Spleen (tissue), 11 donors: ENCODE results near the gene RNF123. TPM values are rescaled to one million over a fixed set of nuclear protein-coding genes. Genes with fewer than 3 reads are reported as not detected.

Source experiments
- DNase-seq: peaks from one replicate; pipeline ENCODE4 v3.0.0-alpha.2; 2020
- H3K27ac ChIP-seq, 8 donors: fragments of 200-600 bp; sonication (generic) in 7 of 8; 1 replicate in 4 of 8; 2 replicates in 4 of 8; pipeline versions ENCODE4 v1.5.0 to v1.8.0; 2016 to 2021; ENCODE audit warnings: inconsistent platforms in 4 of 8, mild to moderate bottlenecking in 4 of 8, moderate library complexity in 1 of 8
- H3K27me3 ChIP-seq, 7 donors: fragments of 200-600 bp; sonication (generic) in 6 of 7; replicated peaks in 1 of 7; 1 replicate in 4 of 7; 2 replicates in 3 of 7; pipeline versions ENCODE4 v1.5.0 to v1.8.0; 2016 to 2021; ENCODE audit warnings: inconsistent platforms in 3 of 7, mild to moderate bottlenecking in 1 of 7
- H3K36me3 ChIP-seq, 6 donors: fragments of 200-600 bp; sonication (generic) in 5 of 6; 1 replicate in 4 of 6; 2 replicates in 2 of 6; pipeline versions ENCODE4 v1.5.0 to v1.8.0; 2016 to 2021; ENCODE audit warnings: inconsistent platforms in 2 of 6
- H3K4me1 ChIP-seq, 6 donors: fragments of 200-600 bp; sonication (generic) in 5 of 6; 1 replicate in 3 of 6; 2 replicates in 3 of 6; pipeline versions ENCODE4 v1.5.0 to v1.8.0; 2016 to 2021; ENCODE audit warnings: inconsistent platforms in 3 of 6
- H3K4me3 ChIP-seq, 8 donors: fragments of 200-600 bp; sonication (generic) in 7 of 8; 1 replicate in 4 of 8; 2 replicates in 4 of 8; pipeline versions ENCODE4 v1.5.0 to v1.8.0; 2016 to 2021; ENCODE audit warnings: inconsistent platforms in 4 of 8, mild to moderate bottlenecking in 4 of 8, moderate library complexity in 2 of 8
- H3K9me3 ChIP-seq, 8 donors: fragments of 200-600 bp; sonication (generic) in 7 of 8; 1 replicate in 4 of 8; 2 replicates in 4 of 8; pipeline versions ENCODE4 v1.5.0 to v1.8.0; 2016 to 2021; ENCODE audit warnings: inconsistent platforms in 4 of 8
- POLR2A ChIP-seq, 3 donors: fragments of 450-650 bp; IDR thresholded peaks; one replicate each; pipeline ENCODE4 v1.5.1; 2017; ENCODE audit warnings: antibody characterized with exemption in 3 of 3, mild to moderate bottlenecking in 1 of 3
- POLR2AphosphoS5 ChIP-seq, 3 donors: sonication (generic); formaldehyde crosslinking; IDR thresholded peaks; one replicate each; pipeline ENCODE4 v1.5.1; 2017; ENCODE audit warnings: antibody characterized with exemption in 3 of 3
- WGBS, 5 donors: extraction: QIAGEN DNeasy Blood & Tissue Kit in 3 of 5; methylation state at CpG; one replicate each; pipeline versions ENCODE4 v1.1.5 to v1.1.7; 2013 to 2018; 5-methylcytosine and 5-hydroxymethylcytosine counted together
- intact Hi-C: fragments of 100-400 bp; cut with DNase I; formaldehyde crosslinking; loops from one replicate; pipeline ENCODE4 v1.15.0; 2023; ENCODE audit warnings: low total_unique reads
- polyA plus RNA-seq, 3 donors: library from polyadenylated mRNA; stranded (reverse); fragments of 200-250 nt; gene quantifications; one replicate each; pipeline ENCODE4 v1.2.1, GENCODE V29; 2013
- total RNA-seq, 7 donors: library from RNA; depleted of rRNA in 3 of 7; stranded (reverse); fragments of >200 nt in 3 of 7; fragmentation: NEBNext Ultra II Directional in 4 of 7; extraction: Animal tissue kit (Norgen Biotek cat#: 25700) in 4 of 7; gene quantifications; one replicate each; pipeline versions ENCODE4 v1.1.0 to v1.2.1, GENCODE V29; 2016 to 2021
- TF ChIP-seq, protein P1 (sequence below), 11 experiments: fragments of 200-600 bp in 7 of 11; fragments of 450-650 bp in 4 of 11; sonication (generic) in 4 of 11; IDR thresholded peaks in 8 of 11; conservative IDR thresholded peaks in 3 of 11; 1 replicate in 7 of 11; 2 replicates in 4 of 11; pipeline versions ENCODE4 v1.4.0 to v1.8.0; 2016 to 2021; ENCODE audit warnings: antibody characterized with exemption in 11 of 11, inconsistent platforms in 4 of 11, mild to moderate bottlenecking in 1 of 11
- donor health status: healthy with polysubstance abuse.
- donor health status: DM: no; HTN: no; CAD: no; lungs with moderate emphysema.
- donor health status: DM: no; HTN: no; CAD: no.
- donor health status: Bipolar disorder and iron deficiency.
- donor health status: healthy.
- donor health status: DM: no; HTN: no; CAD: no.
- donor health status: DM: yes; HTN: yes; CAD: no.

Gene RNF123
- total and polyA plus RNA-seq, 10 donors, result 11.6 to 57.5 (median 37.9) TPM

DNA sequence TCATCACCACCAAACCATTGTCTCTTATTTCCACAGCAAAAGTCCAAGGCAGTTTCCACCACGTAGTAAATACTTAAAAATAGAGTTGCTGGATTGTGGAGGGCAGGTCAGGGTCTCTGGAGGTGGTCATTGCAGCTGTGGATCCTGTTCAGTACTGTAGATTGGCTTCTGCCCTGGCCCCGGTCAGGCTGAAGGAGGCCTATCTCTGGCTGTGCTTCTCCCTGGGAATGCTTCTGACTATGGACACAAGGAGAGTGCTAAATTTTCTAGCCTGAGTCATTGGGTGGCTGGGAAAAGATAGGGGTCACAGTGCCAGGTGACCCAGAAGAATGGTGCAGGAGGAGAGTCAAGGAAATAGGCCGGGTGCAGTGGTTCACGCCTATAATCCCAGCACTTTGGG lies 60.7 kb downstream of the RNF123 start:
- H3K9me3 ChIP-seq, result no peaks in the 10 kb centered on the region
- H3K27me3 ChIP-seq, result no peaks in the 10 kb centered on the region
- WGBS, 5 donors, result 90 to 97% (median 94%) methylated on average over 4 of the region's 4 CpGs
- H3K4me1 ChIP-seq, result peaks cover 0 to 18% (median 9%) of the 10 kb centered on the region in 6 donors
- H3K27ac ChIP-seq, result no peak overlapping the region
- no peak for DNase-seq
- no peak overlapping the region for H3K4me3 ChIP-seq
- intact Hi-C loops, result no loop called here
- TF ChIP-seq, protein P1, sequence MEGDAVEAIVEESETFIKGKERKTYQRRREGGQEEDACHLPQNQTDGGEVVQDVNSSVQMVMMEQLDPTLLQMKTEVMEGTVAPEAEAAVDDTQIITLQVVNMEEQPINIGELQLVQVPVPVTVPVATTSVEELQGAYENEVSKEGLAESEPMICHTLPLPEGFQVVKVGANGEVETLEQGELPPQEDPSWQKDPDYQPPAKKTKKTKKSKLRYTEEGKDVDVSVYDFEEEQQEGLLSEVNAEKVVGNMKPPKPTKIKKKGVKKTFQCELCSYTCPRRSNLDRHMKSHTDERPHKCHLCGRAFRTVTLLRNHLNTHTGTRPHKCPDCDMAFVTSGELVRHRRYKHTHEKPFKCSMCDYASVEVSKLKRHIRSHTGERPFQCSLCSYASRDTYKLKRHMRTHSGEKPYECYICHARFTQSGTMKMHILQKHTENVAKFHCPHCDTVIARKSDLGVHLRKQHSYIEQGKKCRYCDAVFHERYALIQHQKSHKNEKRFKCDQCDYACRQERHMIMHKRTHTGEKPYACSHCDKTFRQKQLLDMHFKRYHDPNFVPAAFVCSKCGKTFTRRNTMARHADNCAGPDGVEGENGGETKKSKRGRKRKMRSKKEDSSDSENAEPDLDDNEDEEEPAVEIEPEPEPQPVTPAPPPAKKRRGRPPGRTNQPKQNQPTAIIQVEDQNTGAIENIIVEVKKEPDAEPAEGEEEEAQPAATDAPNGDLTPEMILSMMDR (IDR thresholded peaks at IDR 0.05 in 8 of 11, conservative IDR thresholded peaks at IDR 0.05 in 3 of 11), result no peak
- TF ChIP-seq POLR2AphosphoS5 (IDR thresholded peaks at IDR 0.05), result no peak
- no peak for TF ChIP-seq POLR2A (IDR thresholded peaks at IDR 0.05)
- peaks cover 0 to 76% (median 23%) of the 10 kb centered on the region in 6 donors for H3K36me3 ChIP-seq

DNA sequence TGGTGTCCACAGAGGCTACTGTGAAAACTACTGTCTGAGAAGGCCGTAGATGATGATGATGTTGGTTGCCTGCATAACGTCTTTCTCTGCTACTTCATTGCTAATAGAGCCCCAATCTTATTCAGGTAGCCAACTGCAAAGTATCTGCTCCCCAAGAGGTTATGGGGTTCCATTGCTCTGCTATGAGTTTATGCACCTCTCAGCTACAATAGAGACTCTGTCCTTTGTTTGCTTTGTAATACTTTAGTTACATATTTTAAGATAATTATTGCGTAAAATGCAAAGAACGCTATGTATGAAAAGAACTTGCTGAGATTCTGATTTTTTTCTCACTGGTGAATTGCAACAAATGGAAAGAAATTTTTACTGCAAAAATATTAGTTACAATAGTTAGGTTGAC lies 62.1 kb downstream of the RNF123 start:
- H3K4me1 ChIP-seq, result peaks cover 0 to 29% (median 17%) of the 10 kb centered on the region in 6 donors
- H3K36me3 ChIP-seq, result peaks cover 0 to 61% (median 17%) of the 10 kb centered on the region in 6 donors
- 91 to 97% (median 92%) methylated on average over 4 of the region's 4 CpGs for WGBS, 5 donors
- no peaks in the 10 kb centered on the region for H3K9me3 ChIP-seq
- TF ChIP-seq POLR2A (IDR thresholded peaks at IDR 0.05), result no peak
- TF ChIP-seq, protein P1 (IDR thresholded peaks at IDR 0.05 in 8 of 11, conservative IDR thresholded peaks at IDR 0.05 in 3 of 11), result no peak
- TF ChIP-seq POLR2AphosphoS5 (IDR thresholded peaks at IDR 0.05), result no peak
- H3K27ac ChIP-seq, result no peak overlapping the region
- intact Hi-C loops, result no loop called here
- no peak overlapping the region for H3K4me3 ChIP-seq
- no peaks in the 10 kb centered on the region for H3K27me3 ChIP-seq
- DNase-seq, result no peak

DNA sequence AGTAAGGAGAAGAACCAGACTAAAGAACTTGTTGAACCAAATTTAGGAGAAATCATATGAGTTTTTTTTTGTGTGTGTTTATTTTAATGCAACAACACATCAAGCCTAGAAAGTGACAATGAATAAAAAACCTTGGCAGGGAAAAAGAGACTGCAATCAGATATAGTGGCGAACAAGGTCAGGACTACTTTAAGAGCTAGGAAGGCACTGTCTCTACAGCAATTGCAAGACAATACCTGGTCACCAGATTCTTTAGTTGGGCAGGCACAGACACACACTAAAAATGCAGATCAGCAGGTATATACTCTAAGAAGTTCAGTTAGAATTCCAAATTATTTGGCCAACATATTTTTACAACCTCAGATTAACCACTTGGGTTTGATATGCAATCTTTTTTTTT lies 65.2 kb downstream of the RNF123 start:
- H3K4me3 ChIP-seq, result no peak overlapping the region
- H3K4me1 ChIP-seq, result peaks cover 0 to 60% (median 20%) of the 10 kb centered on the region in 6 donors
- H3K9me3 ChIP-seq, result no peaks in the 10 kb centered on the region
- H3K36me3 ChIP-seq, result peaks cover 0 to 32% (median 0%) of the 10 kb centered on the region in 6 donors
- H3K27ac ChIP-seq, result no peak overlapping the region
- no peak for DNase-seq
- WGBS, 5 donors, result 77 to 97% (median 81%) methylated on average over 1 of the region's 1 CpG
- no peaks in the 10 kb centered on the region for H3K27me3 ChIP-seq
- intact Hi-C loops, result no loop called here
- TF ChIP-seq, protein P1 (IDR thresholded peaks at IDR 0.05 in 8 of 11, conservative IDR thresholded peaks at IDR 0.05 in 3 of 11), result no peak
- TF ChIP-seq POLR2AphosphoS5 (IDR thresholded peaks at IDR 0.05), result no peak
- no peak for TF ChIP-seq POLR2A (IDR thresholded peaks at IDR 0.05)

DNA sequence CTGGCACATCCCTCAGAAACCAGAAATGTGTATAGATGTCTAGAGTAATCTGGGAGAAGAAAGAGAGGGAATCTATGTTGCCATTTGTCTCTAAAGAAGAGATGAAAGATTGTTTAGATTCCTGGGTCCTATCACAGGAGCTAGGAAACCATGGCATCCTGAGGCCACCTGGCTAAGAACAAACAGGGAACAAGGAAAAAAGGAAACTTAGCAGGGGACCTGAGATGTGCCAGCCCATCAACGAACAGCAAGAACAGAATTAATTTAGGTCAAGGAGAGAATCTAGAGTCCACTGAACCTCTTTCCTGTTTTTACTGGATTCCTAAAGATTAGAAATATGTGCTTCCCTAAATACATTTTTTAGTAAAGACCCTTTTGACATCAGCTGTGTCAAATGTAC lies 66.7 kb downstream of the RNF123 start:
- peaks cover 0 to 28% (median 0%) of the 10 kb centered on the region in 6 donors for H3K36me3 ChIP-seq
- H3K9me3 ChIP-seq, result no peaks in the 10 kb centered on the region
- TF ChIP-seq POLR2A (IDR thresholded peaks at IDR 0.05) (no peak), POLR2AphosphoS5 (IDR thresholded peaks at IDR 0.05) (no peak)
- TF ChIP-seq, protein P1 (IDR thresholded peaks at IDR 0.05 in 8 of 11, conservative IDR thresholded peaks at IDR 0.05 in 3 of 11), result no peak
- no peak overlapping the region for H3K27ac ChIP-seq
- DNase-seq, result no peak
- WGBS, 5 donors, result 50 to 76% (median 65%) methylated on average over 1 of the region's 1 CpG
- no peak overlapping the region for H3K4me3 ChIP-seq
- intact Hi-C loops, result no loop called here
- peaks cover 0 to 68% (median 20%) of the 10 kb centered on the region in 6 donors for H3K4me1 ChIP-seq
- H3K27me3 ChIP-seq, result no peaks in the 10 kb centered on the region
